Measurements from ENCODE around the gene ARID3A. TPM values are rescaled to one million over a fixed set of nuclear protein-coding genes. Genes with fewer than 3 reads are reported as not detected.

Gene ARID3A
- total RNA-seq, 4 donors from 2014 or later, result 1.8 to 9.9 (median 7.8) TPM

GRCh38 chr19:947707-948539, 22.1 kb downstream of the ARID3A start:
- in situ Hi-C loops (cut with MboI; ENCODE audit: low sequenced_read_pairs in 4 of 4) (no loop called here), intact Hi-C loops (cut with DNase I; ENCODE audit: low total_unique reads) (no loop called here)
- H3K9me3 ChIP-seq, result no peaks in the 10 kb centered on the region
- DNase-seq (peak; percentile 31 to 58), ATAC-seq (no peak)
- H3K36me3 ChIP-seq, result no peaks in the 10 kb centered on the region
- H3K27me3 ChIP-seq, result peaks cover 0 to 5% (median 0%) of the 10 kb centered on the region in 3 donors
- H3K27ac ChIP-seq, result no peak overlapping the region
- no peaks in the 10 kb centered on the region for H3K4me1 ChIP-seq
- no peak overlapping the region for H3K4me3 ChIP-seq
- TF ChIP-seq POLR2A (IDR thresholded peaks at IDR 0.05) (no peak), CTCF (IDR thresholded peaks at IDR 0.05 in 4 of 5, conservative IDR thresholded peaks at IDR 0.05 in 1 of 5) (no peak)

GRCh38 chr19:948842-949496, 23.1 kb downstream of the ARID3A start:
- H3K36me3 ChIP-seq, result no peaks in the 10 kb centered on the region
- in situ Hi-C loops (cut with MboI; ENCODE audit: low sequenced_read_pairs in 4 of 4), result no loop called here
- H3K27ac ChIP-seq, result no peak overlapping the region

GRCh38 chr19:950352-951066, 24.7 kb downstream of the ARID3A start:
- Histone ChIP-seq H3K4me1 (no peaks in the 10 kb centered on the region), H3K9me3 (no peaks in the 10 kb centered on the region), H3K27ac (no peak overlapping the region), H3K4me3 (no peak overlapping the region), H3K27me3 (peaks cover 0 to 20% (median 11%) of the 10 kb centered on the region in 3 donors), H3K36me3 (no peaks in the 10 kb centered on the region)
- intact Hi-C loops (cut with DNase I; ENCODE audit: low total_unique reads) (no loop called here), in situ Hi-C loops (cut with MboI; ENCODE audit: low sequenced_read_pairs in 4 of 4) (no loop called here)
- ATAC-seq, result no peak
- no peak for DNase-seq
- no peak for TF ChIP-seq POLR2A (IDR thresholded peaks at IDR 0.05)
- TF ChIP-seq CTCF (IDR thresholded peaks at IDR 0.05 in 4 of 5, conservative IDR thresholded peaks at IDR 0.05 in 1 of 5), result no peak

More at GRCh38 chr19:948842-949496, 23.1 kb downstream of the ARID3A start:
- DNase-seq, result no peak
- no peak overlapping the region for H3K4me3 ChIP-seq
- no peak for TF ChIP-seq POLR2A (IDR thresholded peaks at IDR 0.05)
- no peak for TF ChIP-seq CTCF (IDR thresholded peaks at IDR 0.05 in 4 of 5, conservative IDR thresholded peaks at IDR 0.05 in 1 of 5)
- intact Hi-C loops (cut with DNase I; ENCODE audit: low total_unique reads), result no loop called here
- H3K9me3 ChIP-seq, result no peaks in the 10 kb centered on the region
- peaks cover 0 to 12% (median 2%) of the 10 kb centered on the region in 3 donors for H3K27me3 ChIP-seq
- no peaks in the 10 kb centered on the region for H3K4me1 ChIP-seq
- no peak for ATAC-seq

- Histone ChIP-seq H3K27me3 (peaks cover 0 to 20% (median 11%) of the 10 kb centered on the region in 3 donors), H3K4me1 (no peaks in the 10 kb centered on the region), H3K9me3 (no peaks in the 10 kb centered on the region), H3K4me3 (no peak overlapping the region), H3K27ac (no peak overlapping the region), H3K36me3 (no peaks in the 10 kb centered on the region)
- intact Hi-C loops (cut with DNase I; ENCODE audit: low total_unique reads) (no loop called here), in situ Hi-C loops (cut with MboI; ENCODE audit: low sequenced_read_pairs in 4 of 4) (no loop called here)
- DNase-seq (no peak), ATAC-seq (no peak)
- no peak for TF ChIP-seq POLR2A (IDR thresholded peaks at IDR 0.05)
Measured at GRCh38 chr19:952049-952679, 26.3 kb downstream of the ARID3A start.

Data from gastrocnemius medialis (tissue), 4 donors.